DLD1 (cell line): Measurements from ENCODE around the gene DST.

Experiments
- in situ Hi-C: cut with HindIII; loops from 2 replicates; pipeline ENCODE4 v1.10.0; 2017; ENCODE audit warnings: low sequenced_read_pairs

DST gene

DNA sequence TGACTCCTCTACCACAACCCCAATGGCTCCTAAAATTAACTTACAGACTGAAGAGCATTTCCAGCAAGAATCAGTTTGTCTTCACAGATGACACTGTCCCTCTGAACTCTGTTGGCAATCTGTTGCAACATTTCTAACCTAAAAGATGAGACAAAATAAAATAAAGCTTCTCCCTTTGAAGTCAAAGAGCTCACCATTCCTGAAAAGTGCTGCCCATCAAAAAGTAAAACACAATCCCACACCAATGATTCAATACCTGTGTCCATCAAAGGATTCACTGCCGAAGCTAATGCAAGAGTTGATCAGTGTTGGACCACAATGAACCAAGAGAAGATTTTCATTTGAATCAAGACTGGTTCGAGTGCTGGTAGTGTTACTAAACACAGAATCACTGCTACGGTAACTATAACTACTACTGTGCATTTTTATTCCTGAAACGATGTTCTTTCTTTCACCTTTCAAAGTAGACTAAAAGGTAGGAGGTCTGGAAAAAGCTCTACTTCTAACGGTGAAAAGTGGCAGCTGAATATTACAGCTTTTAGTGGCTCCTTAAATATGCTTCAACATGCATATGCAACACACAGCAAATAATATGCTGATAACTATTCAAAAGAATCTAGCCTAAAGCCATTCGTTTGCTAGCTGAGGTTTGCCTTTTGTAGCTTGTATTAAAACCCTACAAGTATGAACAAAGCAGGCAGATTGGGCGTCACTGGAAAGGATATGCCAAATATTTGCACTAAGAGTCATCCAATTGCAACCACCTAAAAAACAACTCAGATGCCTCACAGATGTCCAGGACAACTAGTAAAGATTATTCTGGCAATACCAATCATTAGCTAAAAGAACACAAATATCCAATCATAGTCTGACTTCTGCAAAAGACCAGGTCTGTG lies at the start of gene DST:
Gene DST (minus strand): TSS at position 524 of the 896 bp plus-strand sequence.
- in situ Hi-C loops = no loop called here

GRCh38 chr6:56691814-56692213 lies 49.1 kb upstream of the DST start:
- in situ Hi-C loops = no loop called here

DNA sequence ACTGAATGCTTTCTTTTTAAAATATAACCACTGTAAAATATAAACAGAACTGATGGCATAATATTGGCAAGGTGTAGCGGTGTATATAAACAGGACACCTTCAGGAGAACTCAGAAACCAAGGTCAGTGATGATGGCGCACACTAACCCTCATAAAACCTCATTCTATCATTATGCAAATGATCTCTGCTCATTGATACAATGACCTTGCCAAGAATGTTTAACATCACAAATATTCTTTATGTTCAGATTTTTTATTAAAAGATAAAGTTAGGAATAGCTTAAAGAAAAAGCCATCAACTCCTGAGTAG lies 48.6 kb upstream of the DST start:
- in situ Hi-C loops = no loop called here

- in situ Hi-C loops = no loop called here
These were observed 48.0 kb upstream of the DST start for GRCh38 chr6:56690519-56691285.

DNA sequence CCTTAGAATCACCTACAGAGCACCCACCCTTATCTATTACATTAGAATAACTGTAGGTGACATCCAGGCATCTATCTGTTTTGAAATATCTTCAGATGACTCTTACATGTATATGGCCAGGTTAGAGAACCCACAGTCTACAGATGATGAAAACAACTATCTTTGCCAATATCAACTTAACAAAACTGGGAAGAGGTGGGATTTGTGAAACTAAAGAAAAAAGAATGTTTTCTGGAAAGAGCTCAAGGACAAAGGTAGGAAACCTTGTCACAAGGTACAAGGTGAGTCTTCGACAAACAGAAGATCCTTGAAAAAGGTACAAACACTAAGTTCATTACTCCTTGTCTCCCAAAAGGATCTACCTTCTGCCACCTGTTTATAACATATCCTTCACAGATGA lies 47.0 kb upstream of the DST start:
- in situ Hi-C loops = no loop called here

DNA sequence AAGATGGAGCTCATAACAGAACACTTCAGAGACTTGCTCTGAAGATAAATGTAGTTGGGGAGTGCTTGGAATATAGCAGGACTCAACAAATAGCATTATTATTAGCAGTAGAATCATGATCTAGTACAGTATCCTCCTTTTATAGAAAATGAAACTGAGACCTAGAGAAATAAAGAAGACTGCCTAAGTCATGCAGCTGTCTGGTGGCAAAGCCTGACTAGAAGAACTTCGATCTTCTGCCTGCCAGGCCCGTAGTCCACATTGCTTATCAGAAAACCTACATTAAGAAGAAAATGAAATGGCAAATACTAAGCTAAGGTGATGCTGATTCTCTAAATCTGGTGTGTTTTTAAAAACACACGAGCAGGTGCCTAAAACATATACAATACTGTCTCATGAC lies 46.4 kb upstream of the DST start:
- in situ Hi-C loops = no loop called here

- in situ Hi-C loops = no loop called here
These were observed 45.8 kb upstream of the DST start for GRCh38 chr6:56688521-56688920.

DNA sequence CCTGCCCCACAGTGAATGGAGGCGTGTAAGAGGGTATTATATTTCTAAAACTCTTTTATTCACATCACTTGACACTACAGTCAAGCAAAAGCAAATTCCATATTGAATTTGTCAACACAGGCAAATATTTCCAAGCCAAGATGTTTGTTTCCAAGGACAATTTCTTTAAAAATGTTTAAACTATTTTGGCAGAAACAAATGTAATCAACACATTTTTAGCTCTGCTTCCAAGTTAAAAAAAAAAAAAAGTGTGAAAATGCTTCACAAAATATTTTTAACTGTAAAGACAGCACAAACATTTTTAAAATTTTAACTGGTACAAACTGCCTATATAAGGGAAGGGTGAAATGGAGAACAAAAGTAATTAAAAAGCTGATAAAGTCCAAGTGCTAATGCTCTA lies 44.9 kb upstream of the DST start:
- in situ Hi-C loops = no loop called here

- in situ Hi-C loops = no loop called here
These were observed 43.7 kb upstream of the DST start for GRCh38 chr6:56686429-56686828.

- in situ Hi-C loops = no loop called here
These were observed 43.3 kb upstream of the DST start for GRCh38 chr6:56685994-56686393.

- in situ Hi-C loops = no loop called here
These were observed 42.5 kb upstream of the DST start for GRCh38 chr6:56685102-56685733.

GRCh38 chr6:56684342-56685101 lies 41.8 kb upstream of the DST start:
- in situ Hi-C loops = no loop called here

DNA sequence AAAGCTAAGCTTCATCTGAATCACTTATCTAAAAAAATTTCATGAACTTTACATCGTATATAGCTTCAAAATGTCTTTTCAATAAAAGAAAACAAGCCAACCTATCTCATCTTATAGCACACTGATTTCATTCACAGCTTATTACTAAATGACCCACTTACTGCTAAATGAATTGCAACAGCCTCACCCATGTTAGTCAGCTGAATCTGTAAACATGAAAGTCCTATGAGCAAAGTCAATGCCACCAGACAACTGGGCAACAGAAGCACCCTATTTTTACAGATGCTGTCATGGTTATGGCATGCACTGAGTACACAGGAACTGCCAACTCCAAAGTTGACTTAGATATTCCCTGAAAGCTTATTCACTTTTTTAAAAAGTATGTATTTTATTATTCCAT lies 41.2 kb upstream of the DST start:
- in situ Hi-C loops = no loop called here

- in situ Hi-C loops = no loop called here
These were observed 39.9 kb upstream of the DST start for GRCh38 chr6:56682635-56683034.

DNA sequence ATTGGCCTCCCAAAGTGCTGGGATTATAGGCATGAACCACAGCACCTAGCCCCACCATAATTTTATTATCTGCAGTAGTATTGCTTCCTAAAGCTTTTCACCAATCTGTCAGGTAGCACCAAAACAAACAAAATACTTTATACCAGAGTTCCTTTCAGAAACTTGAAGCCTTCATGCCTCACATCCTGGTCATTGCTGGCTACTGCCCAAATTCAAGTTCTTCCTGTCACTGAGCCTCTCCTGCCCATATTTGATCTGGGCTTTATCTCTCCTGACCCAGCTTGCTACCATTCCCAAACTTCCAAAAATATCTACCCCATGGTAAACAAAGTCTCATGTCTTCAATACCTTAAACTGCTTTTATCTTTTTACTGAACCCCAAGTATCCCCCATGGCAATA lies 34.9 kb upstream of the DST start:
- in situ Hi-C loops = no loop called here

DNA sequence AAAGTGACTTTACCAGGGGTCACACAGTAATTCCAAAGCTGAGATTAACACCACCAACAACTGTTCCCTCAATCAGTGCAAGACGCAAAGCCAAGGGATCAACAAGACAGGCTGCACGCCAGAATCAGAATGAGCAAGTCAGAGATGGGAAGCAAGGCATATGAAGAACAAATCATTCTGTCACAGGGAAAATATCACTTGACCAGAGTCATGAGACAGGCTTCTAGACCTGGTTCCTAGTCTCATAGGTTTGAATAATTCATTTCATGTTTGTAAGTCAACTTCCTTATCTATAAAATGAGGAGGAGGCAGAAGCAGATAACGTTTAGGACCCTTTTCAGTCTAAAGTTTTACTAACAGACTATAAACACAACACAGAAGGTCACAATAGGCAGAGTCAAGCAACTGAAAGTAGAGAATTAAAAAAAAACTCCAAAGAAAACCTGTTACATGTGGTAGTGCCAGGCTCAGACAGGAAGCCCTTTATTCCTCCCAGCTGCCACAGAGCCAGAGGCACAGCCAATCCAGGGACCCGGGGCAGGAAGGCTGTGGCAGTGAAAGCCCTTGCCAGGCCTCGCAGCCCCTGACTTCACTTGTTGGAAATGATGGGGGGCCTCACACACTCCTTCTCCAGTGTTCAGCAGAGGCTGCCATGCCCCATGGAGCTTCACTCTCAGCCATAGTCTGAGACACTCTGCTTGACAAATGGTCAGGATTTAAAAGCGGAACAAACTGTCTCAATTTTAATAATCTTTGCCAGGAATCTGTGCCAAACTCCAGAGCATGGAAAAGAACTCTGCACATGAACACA lies 29.2 kb upstream of the DST start:
- in situ Hi-C loops = no loop called here

DNA sequence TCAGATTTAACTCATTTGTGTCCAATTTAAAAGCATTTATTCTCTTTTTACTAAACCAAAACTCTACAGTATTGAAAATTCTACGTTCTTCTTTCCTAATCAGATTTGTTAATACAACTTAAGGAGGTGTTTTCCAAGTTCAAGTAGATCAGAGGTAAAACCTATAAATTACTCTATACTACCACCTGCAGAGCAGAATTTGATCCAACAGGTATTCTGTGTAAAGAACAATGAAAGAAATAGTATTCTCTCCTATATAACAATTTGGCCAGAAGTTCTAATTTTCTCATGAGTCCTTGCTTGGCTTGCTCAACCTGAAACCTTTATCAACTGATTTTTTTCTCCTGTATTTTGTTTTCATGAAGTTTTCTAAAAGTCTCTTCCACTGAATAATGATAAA lies 28.5 kb upstream of the DST start:
- in situ Hi-C loops = no loop called here

DNA sequence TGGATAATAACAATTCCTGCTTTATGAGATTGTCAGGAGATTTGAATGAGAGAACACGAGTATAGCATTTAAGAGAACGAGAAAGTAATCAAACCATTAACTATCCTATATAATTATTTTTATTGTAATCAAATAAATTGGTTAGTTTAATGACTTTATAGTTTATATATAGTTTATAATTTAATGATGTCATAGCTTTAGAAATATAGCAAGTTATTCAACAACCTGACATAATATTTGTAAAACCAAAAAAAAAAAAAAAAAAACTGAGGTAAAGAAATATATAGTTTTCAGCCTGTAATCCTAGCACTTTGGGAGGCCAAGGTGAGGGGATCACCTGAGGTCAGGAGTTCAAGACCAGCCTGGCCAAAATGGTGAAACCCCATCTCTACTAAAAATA lies 26.4 kb upstream of the DST start:
- in situ Hi-C loops = no loop called here

DNA sequence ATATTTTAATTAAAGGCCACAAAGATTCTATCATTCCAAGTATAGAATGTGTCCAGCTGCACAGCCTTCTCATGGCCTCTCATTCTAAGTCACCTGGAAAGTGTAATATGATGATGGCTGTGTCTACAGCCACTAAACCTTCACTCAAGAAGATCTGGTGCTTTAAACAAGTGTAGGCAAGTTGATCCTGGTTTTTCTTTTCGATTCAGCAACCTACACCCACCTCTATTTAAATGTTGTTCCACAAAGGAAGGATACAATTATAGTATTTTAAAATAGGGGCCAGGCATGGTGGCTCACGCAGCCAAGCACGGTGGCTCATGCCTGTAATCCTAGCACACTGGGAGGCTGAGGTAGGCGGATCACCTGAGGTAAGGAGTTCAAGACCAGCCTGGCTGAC lies 25.5 kb upstream of the DST start:
- in situ Hi-C loops = no loop called here

- in situ Hi-C loops = no loop called here
These were observed 24.6 kb upstream of the DST start for GRCh38 chr6:56667336-56667735.
